ENCODE results near the gene VSNL1.

VSNL1 gene

GRCh38 chr2:17584689-17585088, 44.2 kb downstream of the VSNL1 start:
- DNase-seq, result no peak

DNA sequence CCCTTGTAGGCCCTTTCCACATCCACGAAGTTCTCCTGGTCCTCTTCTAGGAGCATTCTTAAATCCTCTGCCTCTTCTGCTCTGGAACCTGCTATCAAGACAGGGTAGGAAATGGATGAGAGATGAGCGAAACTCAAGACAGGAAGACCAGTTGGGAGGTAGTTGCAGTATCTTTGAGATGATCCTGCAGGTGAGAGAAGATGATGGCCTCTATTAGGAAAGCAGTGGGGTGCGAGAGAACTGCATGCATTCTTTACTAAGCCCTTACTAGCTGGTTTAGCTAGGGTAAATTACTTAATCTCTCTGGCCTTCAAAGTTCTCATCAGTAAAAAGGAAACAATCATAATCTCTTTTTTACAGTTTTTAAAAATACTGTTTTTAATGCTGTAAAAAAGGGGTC, 47.0 kb downstream of the VSNL1 start:
- no peak for DNase-seq

DNA sequence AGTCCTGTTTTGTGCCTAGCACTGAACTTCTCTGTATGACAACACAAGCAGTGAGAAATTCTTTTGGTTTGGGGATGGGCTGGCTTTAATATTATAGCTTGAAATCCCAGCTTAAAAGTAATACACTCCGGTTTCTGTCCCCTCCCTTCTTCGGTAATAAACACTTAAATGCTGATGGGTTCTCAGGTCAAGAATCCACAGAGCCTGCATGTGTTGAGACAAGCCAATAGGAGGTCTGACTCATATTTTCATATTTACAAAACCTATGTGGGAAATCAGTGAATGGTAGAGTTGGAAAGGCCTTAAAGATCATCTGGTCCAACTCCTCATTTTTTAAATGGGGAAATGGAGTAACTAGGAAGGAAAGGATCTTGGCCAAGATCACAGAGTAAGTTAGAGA, 47.5 kb downstream of the VSNL1 start:
- no peak for DNase-seq

- DNase-seq, result no peak
Measured at GRCh38 chr2:17589406-17590035, 49.0 kb downstream of the VSNL1 start.

- DNase-seq, result no peak
Measured at GRCh38 chr2:17590342-17590911, 49.9 kb downstream of the VSNL1 start.

GRCh38 chr2:17591846-17592245, 51.4 kb downstream of the VSNL1 start:
- no peak for DNase-seq

GRCh38 chr2:17592731-17593409, 52.4 kb downstream of the VSNL1 start:
- DNase-seq, result no peak

DNA sequence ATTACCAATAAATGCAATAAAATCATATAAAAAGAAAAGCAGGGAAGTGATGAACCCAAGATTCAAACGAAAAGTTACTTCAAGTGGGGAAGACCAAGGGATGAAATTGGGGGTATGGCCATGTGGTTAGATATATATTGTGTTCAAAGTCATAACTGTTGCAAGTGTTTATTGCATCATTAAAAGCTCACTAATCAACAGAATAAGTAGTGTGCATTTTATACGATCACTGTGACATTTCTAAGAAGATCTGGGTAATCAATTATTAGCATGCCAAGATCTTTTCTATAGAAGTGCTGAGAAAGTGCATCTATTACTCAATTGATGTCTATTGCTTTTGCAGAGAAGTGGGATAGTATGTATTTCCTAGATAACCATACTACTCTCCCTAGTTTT, 52.9 kb downstream of the VSNL1 start:
- no peak for DNase-seq

GRCh38 chr2:17593841-17594491, 53.5 kb downstream of the VSNL1 start:
- DNase-seq, result no peak

DNA sequence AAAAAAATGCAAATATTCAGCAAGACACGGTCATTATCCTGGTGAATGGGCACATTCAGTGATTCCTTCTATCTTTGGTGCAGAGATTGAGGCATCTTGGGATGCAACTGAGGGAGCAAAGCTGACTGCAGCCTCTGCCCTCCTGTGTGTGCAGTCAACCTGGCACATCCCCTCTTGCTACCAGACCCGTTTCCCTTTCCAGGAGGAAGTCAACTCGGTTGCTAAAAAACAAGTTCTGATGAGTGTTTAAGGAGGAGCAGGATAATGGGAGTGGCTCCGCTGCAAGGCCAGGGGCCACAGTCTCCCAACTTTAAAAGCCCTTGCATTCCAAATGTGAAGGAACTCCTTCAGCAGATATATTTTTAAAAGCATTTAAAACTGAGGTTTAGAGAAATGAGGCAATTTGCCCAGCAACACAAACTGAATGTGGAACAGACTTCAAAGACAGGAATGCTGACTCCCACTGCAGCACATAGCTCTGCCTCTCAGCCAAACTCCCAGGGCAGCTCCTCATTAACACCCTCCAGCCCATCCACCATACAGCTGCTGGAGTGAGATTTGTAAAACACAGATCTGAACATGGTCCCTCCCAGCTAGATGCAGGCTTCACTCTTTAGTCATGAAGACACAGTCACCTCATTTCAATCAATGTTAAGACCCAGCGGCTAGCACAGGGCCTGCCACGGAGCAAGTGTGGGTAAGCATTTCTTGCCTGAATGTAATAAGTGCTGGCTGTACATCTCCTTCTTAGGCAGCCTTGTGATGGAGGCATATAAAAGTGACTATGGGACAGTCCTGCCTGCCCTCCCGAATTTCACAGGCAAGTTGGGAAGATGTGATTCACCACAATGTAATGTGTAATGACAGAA, 54.3 kb downstream of the VSNL1 start:
- no peak for DNase-seq

GRCh38 chr2:17599617-17600016, 59.1 kb downstream of the VSNL1 start:
- no peak for DNase-seq

GRCh38 chr2:17600556-17601204, 60.2 kb downstream of the VSNL1 start:
- DNase-seq, result no peak

DNA sequence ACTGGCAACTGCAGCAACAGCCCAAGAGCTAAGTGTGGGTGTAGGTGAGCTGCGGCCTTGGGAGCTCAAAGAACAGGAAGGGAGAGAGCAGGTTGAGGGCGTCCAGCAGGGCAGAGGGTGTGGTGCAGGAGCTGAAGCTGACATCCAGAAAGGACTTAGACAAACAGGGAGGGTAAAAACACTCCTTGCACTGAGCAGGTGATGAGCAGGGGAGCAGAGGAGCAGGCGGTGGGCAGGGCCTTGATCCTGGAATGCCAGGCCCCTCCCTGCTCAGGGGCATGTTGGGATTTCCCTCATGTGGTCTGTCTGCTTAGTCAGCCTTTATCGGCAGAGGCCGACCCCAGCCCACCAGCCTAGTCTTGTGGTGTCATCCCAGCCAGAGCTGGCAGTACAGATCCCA, 63.6 kb downstream of the VSNL1 start:
- no peak for DNase-seq

DNA sequence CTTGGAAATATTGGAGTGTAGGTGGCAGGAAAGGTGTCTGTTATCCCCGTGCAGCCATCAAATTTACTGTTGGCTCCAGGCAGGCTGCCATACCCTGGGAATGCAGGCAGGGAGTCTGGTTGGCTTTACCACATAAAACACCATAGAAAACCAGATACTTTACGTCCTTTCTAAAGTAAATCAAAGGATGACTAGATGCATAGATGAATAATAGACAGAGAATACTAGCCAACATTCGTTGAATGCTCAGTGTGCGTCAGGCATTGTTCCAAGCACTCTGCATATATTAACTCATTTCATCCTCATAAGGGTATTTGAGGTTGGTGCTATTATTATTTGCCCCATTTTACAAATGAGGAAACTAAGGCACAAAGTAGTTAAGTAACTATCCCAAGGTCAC, 65.2 kb downstream of the VSNL1 start:
- DNase-seq, result no peak

- DNase-seq, result no peak
Measured at GRCh38 chr2:17606851-17607250, 66.4 kb downstream of the VSNL1 start.

GRCh38 chr2:17607379-17607778, 66.9 kb downstream of the VSNL1 start:
- DNase-seq, result no peak

- DNase-seq, result no peak
Measured at GRCh38 chr2:17608251-17608650, 67.8 kb downstream of the VSNL1 start.

DNA sequence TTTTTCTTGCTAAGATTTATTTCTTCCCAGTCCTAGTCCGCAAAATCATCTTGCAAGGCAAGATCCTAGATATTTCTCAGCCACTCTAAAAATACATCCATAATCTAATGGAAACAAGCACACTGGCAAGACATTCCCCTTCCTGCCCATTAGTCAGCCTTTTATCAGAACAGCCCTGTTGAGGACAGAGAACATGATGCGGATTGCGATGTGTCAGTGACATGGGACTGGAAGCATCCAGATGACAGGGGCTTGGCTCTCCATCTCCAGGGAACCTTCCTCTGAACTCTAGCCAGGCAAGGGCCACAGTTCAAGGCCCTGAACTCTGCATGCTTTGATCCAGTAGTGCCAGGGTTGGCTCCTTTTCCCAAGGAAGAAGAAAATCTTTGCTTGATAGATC, 70.0 kb downstream of the VSNL1 start:
- no peak for DNase-seq

- no peak for DNase-seq
Measured at GRCh38 chr2:17611036-17611435, 70.5 kb downstream of the VSNL1 start.

- no peak for DNase-seq
Measured at GRCh38 chr2:17614174-17614930, 73.9 kb downstream of the VSNL1 start.

DNA sequence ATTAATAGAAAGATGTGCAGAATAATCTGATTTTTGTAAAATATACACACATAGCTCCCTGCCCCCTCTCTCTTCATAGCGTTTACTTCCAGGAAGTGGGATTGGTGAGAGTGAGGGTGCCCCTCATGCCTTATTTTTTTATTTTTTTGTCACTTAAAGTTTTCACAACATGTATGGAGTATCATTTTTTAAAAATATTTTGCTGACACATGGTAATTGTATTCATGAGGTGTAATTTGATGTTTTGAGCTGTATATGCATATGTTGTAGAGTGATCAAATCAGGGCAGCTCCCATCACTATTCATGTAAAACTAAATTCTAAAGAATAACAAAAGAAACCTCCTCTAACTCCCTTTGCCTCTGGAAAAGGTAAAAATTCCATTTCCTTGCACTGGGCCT, 74.7 kb downstream of the VSNL1 start:
- DNase-seq, result no peak
